Heart right ventricle (tissue), 16 donors: ENCODE results near the gene RAB6A. TPM values are rescaled to one million over a fixed set of nuclear protein-coding genes. Genes with fewer than 3 reads are reported as not detected.

Experiments
- ATAC-seq, 8 donors: fragments of 200-7000 bp; cut with Tn5 transposase; one replicate each; pipeline ENCODE4 v1.9.1; 2020; ENCODE audit warnings: mild to moderate bottlenecking in 8 of 8, moderate library complexity in 8 of 8, moderate number of reproducible peaks in 1 of 8
- DNase-seq, 2 donors: peaks; one replicate each; pipeline ENCODE4 v3.0.0-alpha.2; 2020
- H3K27ac ChIP-seq, 10 donors: fragments of 200-600 bp; sonication (generic) in 2 of 10; one replicate each; pipeline versions ENCODE4 v1.5.0 to v1.8.0; 2020 to 2022; ENCODE audit warnings: mild to moderate bottlenecking in 3 of 10
- H3K27me3 ChIP-seq, 7 donors: fragments of 200-600 bp; one replicate each; pipeline ENCODE4 v1.8.0; 2021 to 2022; ENCODE audit warnings: mild to moderate bottlenecking in 2 of 7
- H3K36me3 ChIP-seq, 9 donors: fragments of 200-600 bp; sonication (generic) in 1 of 9; one replicate each; pipeline versions ENCODE4 v1.5.0 to v1.8.0; 2020 to 2022; ENCODE audit warnings: mild to moderate bottlenecking in 2 of 9
- H3K4me1 ChIP-seq, 9 donors: fragments of 200-600 bp; sonication (generic) in 1 of 9; one replicate each; pipeline versions ENCODE4 v1.5.0 to v1.8.0; 2020 to 2022; ENCODE audit warnings: mild to moderate bottlenecking in 4 of 9
- H3K4me3 ChIP-seq, 10 donors: fragments of 200-600 bp; sonication (generic) in 2 of 10; one replicate each; pipeline versions ENCODE4 v1.5.0 to v1.8.0; 2020 to 2022; ENCODE audit warnings: mild to moderate bottlenecking in 7 of 10, moderate library complexity in 2 of 10
- H3K9me3 ChIP-seq, 11 donors: fragments of 200-600 bp in 10 of 11; sonication (generic) in 2 of 11; one replicate each; pipeline versions ENCODE4 v1.5.0 to v1.8.0; 2013 to 2022; ENCODE audit warnings: mild to moderate bottlenecking in 2 of 11, control low read depth in 1 of 11, moderate library complexity in 1 of 11
- WGBS, 2 donors: extraction: QIAGEN DNeasy Blood & Tissue Kit; methylation state at CpG; one replicate each; pipeline ENCODE4 v1.1.7; 2013; ENCODE audit warnings: inconsistent platforms in 1 of 2; 5-methylcytosine and 5-hydroxymethylcytosine counted together
- intact Hi-C, 10 donors: fragments of 100-400 bp; cut with DNase I; formaldehyde crosslinking; loops; one replicate each; pipeline versions ENCODE4 v1.11.1 to v1.14.2; 2022
- polyA plus RNA-seq, 2 donors: library from polyadenylated mRNA; stranded (reverse); fragments of 200-250 nt; gene quantifications; one replicate each; pipeline ENCODE4 v1.2.3, GENCODE V29; 2013
- total RNA-seq, 10 donors: library from RNA; stranded (reverse); fragmentation: NEBNext Ultra II Directional in 3 of 10; extraction: Animal tissue kit (Norgen Biotek cat#: 25700) in 3 of 10; gene quantifications; one replicate each; pipeline versions ENCODE4 v1.2.1 to v1.2.4, GENCODE V29; 2021 to 2023
- TF ChIP-seq, protein P1 (sequence below), 9 donors: fragments of 200-600 bp; sonication (generic) in 2 of 9; IDR thresholded peaks; one replicate each; pipeline versions ENCODE4 v1.5.0 to v1.8.0; 2021 to 2022; ENCODE audit warnings: antibody characterized with exemption in 9 of 9, mild to moderate bottlenecking in 5 of 9, moderate library complexity in 1 of 9
- donor health status: Arrhythmogenic right ventricular cardiomyopathy.
- donor health status: ischemic (EF 13 %, LVEDD 7.1; RV severe dilation, severe dysfunction).
- donor health status: healthy with polysubstance abuse.
- donor health status: DM: no; HTN: yes; CAD: no.
- donor health status: DM: no; HTN: no; CAD: no.
- donor health status: ischemic (EF 25% LVEDD 6.9; RV normal size, moderate dysfunction).
- donor health status: ischemic (EF 25% LVEDD 5.7; RV mildly dilated, moderate dysfunction).
- donor health status: healthy.
- donor health status: DM: yes; HTN: yes; CAD: no.
- donor health status: Ischemic cardiomyopathy.
- donor health status: ischemic (EF 35%, LVEDD 5.7; RV mildly dilated, moderate dysfunction).
- donor health status: nonischemic (EF 11% LVEDD 7.7; RV severe dilation, severe dysfunction).
- donor health status: DM: yes; HTN: yes; CAD: no.
- donor health status: PGD.
- donor health status: ischemic (EF 29% LVEDD 5.4; RV normal size, mild dysfunction).
- donor health status: nonischemic (EF 23%, LVEDD 6.1; RV moderate dilation, normal function).

RAB6A gene
- total and polyA plus RNA-seq, 12 donors = 39.1 to 137 (median 114) TPM

DNA sequence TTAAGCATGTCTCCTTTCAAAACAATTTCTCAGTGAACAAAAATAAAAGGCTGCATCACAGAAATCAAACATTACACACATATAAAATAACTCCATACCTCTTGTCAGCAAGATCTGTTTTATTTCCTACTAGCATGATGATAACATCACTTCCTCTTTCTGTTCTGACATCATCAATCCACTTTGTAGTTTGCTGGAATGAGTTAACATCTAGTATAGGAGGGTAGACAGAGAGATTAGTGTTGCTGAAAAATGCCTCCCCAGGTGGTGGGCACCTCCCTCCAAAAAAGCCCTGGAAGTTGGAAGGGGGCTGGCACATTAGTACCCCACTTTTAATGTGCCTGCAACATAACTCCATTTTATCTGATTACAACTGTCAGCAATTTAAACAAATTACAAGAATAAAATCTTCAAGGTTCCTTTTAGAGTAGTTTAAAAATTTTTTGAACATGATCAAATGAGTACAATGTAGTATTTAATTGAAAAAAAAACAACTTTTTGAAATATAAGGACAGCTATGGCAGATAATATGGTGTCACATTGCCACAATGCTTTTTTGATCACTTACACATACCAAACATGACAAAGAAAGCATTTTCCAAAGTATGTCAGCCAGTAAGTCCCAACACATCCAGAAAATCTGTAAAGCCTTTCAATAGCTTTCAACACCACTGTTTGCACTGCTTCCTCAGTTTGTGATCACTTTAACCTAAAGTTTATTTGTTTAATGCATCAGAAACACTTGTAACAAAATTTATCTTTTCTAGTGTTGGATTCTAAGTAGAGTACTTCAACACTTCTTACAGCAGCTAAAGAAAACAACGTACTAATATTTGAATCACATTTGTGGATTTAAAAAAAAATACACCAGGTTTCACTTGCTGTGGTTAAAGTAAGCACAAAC, 44.5 kb downstream of the RAB6A start:
- Histone ChIP-seq H3K4me3 (no peak overlapping the region), H3K27ac (peak overlapping the region in 1 of 10 donors; percentile 13), H3K27me3 (no peaks in the 10 kb centered on the region), H3K4me1 (peaks cover 0 to 15% (median 10%) of the 10 kb centered on the region in 9 donors), H3K9me3 (no peaks in the 10 kb centered on the region), H3K36me3 (peaks cover 0 to 94% (median 12%) of the 10 kb centered on the region in 9 donors)
- DNase-seq (no peak), ATAC-seq (no peak)
- WGBS, 2 donors = 40 to 68% methylated on average over 1 of the region's 1 CpG
- TF ChIP-seq, protein P1, sequence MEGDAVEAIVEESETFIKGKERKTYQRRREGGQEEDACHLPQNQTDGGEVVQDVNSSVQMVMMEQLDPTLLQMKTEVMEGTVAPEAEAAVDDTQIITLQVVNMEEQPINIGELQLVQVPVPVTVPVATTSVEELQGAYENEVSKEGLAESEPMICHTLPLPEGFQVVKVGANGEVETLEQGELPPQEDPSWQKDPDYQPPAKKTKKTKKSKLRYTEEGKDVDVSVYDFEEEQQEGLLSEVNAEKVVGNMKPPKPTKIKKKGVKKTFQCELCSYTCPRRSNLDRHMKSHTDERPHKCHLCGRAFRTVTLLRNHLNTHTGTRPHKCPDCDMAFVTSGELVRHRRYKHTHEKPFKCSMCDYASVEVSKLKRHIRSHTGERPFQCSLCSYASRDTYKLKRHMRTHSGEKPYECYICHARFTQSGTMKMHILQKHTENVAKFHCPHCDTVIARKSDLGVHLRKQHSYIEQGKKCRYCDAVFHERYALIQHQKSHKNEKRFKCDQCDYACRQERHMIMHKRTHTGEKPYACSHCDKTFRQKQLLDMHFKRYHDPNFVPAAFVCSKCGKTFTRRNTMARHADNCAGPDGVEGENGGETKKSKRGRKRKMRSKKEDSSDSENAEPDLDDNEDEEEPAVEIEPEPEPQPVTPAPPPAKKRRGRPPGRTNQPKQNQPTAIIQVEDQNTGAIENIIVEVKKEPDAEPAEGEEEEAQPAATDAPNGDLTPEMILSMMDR (IDR thresholded peaks at IDR 0.05) = no peak
- intact Hi-C loops = no loop called here

DNA sequence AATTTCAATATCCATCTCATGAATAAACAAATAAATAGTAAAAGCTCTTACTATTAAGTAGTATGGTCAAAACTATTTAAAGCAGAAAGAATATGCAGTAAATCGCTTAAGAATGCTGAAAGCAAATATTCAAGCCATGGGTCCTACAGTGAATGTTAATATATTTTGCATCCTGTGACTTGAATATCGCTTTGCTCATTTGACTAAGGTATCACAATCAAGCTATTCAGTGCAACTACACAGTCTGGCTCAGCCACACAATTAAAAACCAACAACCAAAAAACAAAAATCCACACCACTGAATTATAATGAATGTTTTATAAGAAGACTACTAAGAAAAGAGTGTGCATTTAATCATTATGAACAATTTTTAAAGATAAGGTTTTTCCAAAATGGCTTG, 45.3 kb downstream of the RAB6A start:
- Histone ChIP-seq H3K27me3 (no peaks in the 10 kb centered on the region), H3K4me3 (no peak overlapping the region), H3K27ac (no peak overlapping the region), H3K36me3 (peaks cover 0 to 99% (median 15%) of the 10 kb centered on the region in 9 donors), H3K4me1 (peaks cover 0 to 15% (median 10%) of the 10 kb centered on the region in 9 donors), H3K9me3 (no peaks in the 10 kb centered on the region)
- 96 to 98% methylated on average over 2 of the region's 2 CpGs for WGBS, 2 donors
- DNase-seq (no peak), ATAC-seq (no peak)
- TF ChIP-seq, protein P1 (IDR thresholded peaks at IDR 0.05) = no peak
- intact Hi-C loops = no loop called here

DNA sequence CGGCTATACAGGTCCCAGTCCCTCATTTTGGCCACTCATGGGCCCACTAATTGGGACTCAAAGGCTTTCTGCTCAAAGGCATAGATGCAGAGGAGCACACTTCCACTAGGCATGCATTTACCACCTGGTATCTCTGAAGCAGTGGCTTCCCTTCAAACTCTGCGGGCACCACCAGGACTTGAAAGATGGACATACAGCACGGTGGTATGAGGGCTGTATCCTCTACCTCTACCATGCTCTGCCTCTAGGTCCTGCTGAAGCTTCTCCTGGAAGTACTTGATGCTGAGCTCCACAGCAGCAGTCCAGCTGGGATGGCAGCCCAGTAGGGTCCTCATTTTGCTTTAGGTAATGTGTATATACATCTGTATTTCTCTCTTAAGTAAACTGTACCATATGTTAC, 49.9 kb downstream of the RAB6A start:
- ATAC-seq (no peak), DNase-seq (no peak)
- Histone ChIP-seq H3K36me3 (peaks cover 0 to 96% (median 14%) of the 10 kb centered on the region in 9 donors), H3K4me1 (peaks cover 0 to 4% (median 1%) of the 10 kb centered on the region in 9 donors), H3K9me3 (no peaks in the 10 kb centered on the region), H3K27ac (no peak overlapping the region), H3K27me3 (no peaks in the 10 kb centered on the region), H3K4me3 (no peak overlapping the region)
- intact Hi-C loops = no loop called here
- TF ChIP-seq, protein P1 (IDR thresholded peaks at IDR 0.05) = no peak
- WGBS, 2 donors = 94 to 96% methylated on average over 3 of the region's 3 CpGs

DNA sequence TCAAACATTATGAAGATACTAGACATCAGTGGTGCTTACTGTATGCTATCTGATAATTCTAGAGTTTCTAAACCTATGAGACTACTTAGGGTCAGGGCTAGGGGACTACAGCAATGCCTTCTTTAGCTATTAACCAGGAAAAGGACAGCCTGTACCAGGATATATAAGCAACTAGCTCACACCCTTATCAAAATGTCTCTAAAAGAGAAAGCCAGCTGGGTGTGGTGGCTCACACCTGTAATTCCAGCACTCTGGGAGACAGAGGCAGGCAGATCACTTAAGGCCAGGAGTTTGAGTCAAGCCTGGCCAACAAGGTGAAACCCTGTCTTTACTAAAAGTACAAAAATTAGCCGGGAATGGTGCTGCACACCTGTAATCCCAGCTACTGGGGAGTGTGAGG, 55.8 kb downstream of the RAB6A start:
- no peaks in the 10 kb centered on the region for H3K9me3 ChIP-seq
- H3K36me3 ChIP-seq = peaks cover 0 to 93% (median 34%) of the 10 kb centered on the region in 9 donors
- H3K27me3 ChIP-seq = no peaks in the 10 kb centered on the region
- ATAC-seq (no peak), DNase-seq (no peak)
- TF ChIP-seq, protein P1 (IDR thresholded peaks at IDR 0.05) = no peak
- H3K4me3 ChIP-seq = no peak overlapping the region
- H3K4me1 ChIP-seq = no peaks in the 10 kb centered on the region
- 96% methylated on average over 1 of the region's 1 CpG for WGBS, 2 donors
- H3K27ac ChIP-seq = no peak overlapping the region
- intact Hi-C loops = no loop called here
